WTC11 (cell line): ENCODE results near the gene PI4K2A.

Experiments used
- CTCF ChIP-seq: fragments of 200-600 bp; IDR thresholded peaks from 2 replicates; pipeline ENCODE4 v1.8.0; 2022; ENCODE audit warnings: antibody characterized with exemption
- ELF4 ChIP-seq: sonication (generic); formaldehyde crosslinking; IDR thresholded peaks from 2 replicates; pipeline ENCODE4 v1.8.1; 2022; ENCODE audit warnings: low read depth, mild to moderate bottlenecking, moderate library complexity, missing genetic modification reagents
- PRRX2 ChIP-seq: fragments of 250-450 bp; sonication (Bioruptor Pico); IDR thresholded peaks from 2 replicates; pipeline ENCODE4 v1.8.0; 2021; ENCODE audit warnings: mild to moderate bottlenecking
- SP1 ChIP-seq: sonication (generic); formaldehyde crosslinking; conservative IDR thresholded peaks from 2 replicates; pipeline ENCODE4 v1.8.1; 2022; ENCODE audit warnings: missing genetic modification reagents
- ZNF138 ChIP-seq: sonication (generic); formaldehyde crosslinking; conservative IDR thresholded peaks from 2 replicates; pipeline ENCODE4 v1.8.1; 2022; ENCODE audit warnings: mild to moderate bottlenecking, moderate library complexity, missing genetic modification reagents
- TF ChIP-seq, protein P1 (sequence below): sonication (generic); formaldehyde crosslinking; IDR thresholded peaks from 2 replicates; pipeline ENCODE4 v1.8.1; 2023; ENCODE audit warnings: mild to moderate bottlenecking, missing genetic modification reagents, moderate library complexity
- TF ChIP-seq, protein P2 (sequence below): sonication (generic); formaldehyde crosslinking; IDR thresholded peaks from 2 replicates; pipeline ENCODE4 v1.8.0; 2022; ENCODE audit warnings: mild to moderate bottlenecking, missing genetic modification reagents
- TF ChIP-seq, protein P3 (sequence below): sonication (generic); formaldehyde crosslinking; IDR thresholded peaks from 2 replicates; pipeline ENCODE4 v1.8.1; 2023; ENCODE audit warnings: mild to moderate bottlenecking, missing genetic modification reagents, borderline replicate concordance
- TF ChIP-seq, protein P4 (sequence below): sonication (generic); formaldehyde crosslinking; conservative IDR thresholded peaks from 2 replicates; pipeline ENCODE4 v1.8.1; 2022; ENCODE audit warnings: mild to moderate bottlenecking, missing genetic modification reagents
- TF ChIP-seq, protein P5 (sequence below): sonication (generic); formaldehyde crosslinking; IDR thresholded peaks from 2 replicates; pipeline ENCODE4 v1.8.1; 2022; ENCODE audit warnings: low read depth, mild to moderate bottlenecking, moderate library complexity, missing genetic modification reagents, borderline replicate concordance
- TF ChIP-seq, protein P6 (sequence below): sonication (generic); formaldehyde crosslinking; IDR thresholded peaks from 2 replicates; pipeline ENCODE4 v1.8.1; 2022; ENCODE audit warnings: low read depth, missing genetic modification reagents, borderline replicate concordance

GRCh38 chr10:97719602-97720001, 79.1 kb downstream of the PI4K2A start:
- TF ChIP-seq CTCF (no peak), ZNF138 (CRISPR knock-in tag) (no peak), PRRX2 (CRISPR knock-in tag) (no peak), ELF4 (CRISPR knock-in tag) (no peak), SP1 (CRISPR knock-in tag) (no peak)
- TF ChIP-seq, protein P1, sequence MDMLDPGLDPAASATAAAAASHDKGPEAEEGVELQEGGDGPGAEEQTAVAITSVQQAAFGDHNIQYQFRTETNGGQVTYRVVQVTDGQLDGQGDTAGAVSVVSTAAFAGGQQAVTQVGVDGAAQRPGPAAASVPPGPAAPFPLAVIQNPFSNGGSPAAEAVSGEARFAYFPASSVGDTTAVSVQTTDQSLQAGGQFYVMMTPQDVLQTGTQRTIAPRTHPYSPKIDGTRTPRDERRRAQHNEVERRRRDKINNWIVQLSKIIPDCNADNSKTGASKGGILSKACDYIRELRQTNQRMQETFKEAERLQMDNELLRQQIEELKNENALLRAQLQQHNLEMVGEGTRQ, result no peak
- TF ChIP-seq, protein P2, sequence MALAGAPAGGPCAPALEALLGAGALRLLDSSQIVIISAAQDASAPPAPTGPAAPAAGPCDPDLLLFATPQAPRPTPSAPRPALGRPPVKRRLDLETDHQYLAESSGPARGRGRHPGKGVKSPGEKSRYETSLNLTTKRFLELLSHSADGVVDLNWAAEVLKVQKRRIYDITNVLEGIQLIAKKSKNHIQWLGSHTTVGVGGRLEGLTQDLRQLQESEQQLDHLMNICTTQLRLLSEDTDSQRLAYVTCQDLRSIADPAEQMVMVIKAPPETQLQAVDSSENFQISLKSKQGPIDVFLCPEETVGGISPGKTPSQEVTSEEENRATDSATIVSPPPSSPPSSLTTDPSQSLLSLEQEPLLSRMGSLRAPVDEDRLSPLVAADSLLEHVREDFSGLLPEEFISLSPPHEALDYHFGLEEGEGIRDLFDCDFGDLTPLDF (CRISPR knock-in tag), result no peak
- TF ChIP-seq, protein P3, sequence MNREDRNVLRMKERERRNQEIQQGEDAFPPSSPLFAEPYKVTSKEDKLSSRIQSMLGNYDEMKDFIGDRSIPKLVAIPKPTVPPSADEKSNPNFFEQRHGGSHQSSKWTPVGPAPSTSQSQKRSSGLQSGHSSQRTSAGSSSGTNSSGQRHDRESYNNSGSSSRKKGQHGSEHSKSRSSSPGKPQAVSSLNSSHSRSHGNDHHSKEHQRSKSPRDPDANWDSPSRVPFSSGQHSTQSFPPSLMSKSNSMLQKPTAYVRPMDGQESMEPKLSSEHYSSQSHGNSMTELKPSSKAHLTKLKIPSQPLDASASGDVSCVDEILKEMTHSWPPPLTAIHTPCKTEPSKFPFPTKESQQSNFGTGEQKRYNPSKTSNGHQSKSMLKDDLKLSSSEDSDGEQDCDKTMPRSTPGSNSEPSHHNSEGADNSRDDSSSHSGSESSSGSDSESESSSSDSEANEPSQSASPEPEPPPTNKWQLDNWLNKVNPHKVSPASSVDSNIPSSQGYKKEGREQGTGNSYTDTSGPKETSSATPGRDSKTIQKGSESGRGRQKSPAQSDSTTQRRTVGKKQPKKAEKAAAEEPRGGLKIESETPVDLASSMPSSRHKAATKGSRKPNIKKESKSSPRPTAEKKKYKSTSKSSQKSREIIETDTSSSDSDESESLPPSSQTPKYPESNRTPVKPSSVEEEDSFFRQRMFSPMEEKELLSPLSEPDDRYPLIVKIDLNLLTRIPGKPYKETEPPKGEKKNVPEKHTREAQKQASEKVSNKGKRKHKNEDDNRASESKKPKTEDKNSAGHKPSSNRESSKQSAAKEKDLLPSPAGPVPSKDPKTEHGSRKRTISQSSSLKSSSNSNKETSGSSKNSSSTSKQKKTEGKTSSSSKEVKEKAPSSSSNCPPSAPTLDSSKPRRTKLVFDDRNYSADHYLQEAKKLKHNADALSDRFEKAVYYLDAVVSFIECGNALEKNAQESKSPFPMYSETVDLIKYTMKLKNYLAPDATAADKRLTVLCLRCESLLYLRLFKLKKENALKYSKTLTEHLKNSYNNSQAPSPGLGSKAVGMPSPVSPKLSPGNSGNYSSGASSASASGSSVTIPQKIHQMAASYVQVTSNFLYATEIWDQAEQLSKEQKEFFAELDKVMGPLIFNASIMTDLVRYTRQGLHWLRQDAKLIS, result no peak
- TF ChIP-seq, protein P4, sequence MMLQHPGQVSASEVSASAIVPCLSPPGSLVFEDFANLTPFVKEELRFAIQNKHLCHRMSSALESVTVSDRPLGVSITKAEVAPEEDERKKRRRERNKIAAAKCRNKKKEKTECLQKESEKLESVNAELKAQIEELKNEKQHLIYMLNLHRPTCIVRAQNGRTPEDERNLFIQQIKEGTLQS (CRISPR knock-in tag), result no peak
- TF ChIP-seq, protein P5, sequence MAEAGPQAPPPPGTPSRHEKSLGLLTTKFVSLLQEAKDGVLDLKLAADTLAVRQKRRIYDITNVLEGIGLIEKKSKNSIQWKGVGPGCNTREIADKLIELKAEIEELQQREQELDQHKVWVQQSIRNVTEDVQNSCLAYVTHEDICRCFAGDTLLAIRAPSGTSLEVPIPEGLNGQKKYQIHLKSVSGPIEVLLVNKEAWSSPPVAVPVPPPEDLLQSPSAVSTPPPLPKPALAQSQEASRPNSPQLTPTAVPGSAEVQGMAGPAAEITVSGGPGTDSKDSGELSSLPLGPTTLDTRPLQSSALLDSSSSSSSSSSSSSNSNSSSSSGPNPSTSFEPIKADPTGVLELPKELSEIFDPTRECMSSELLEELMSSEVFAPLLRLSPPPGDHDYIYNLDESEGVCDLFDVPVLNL (CRISPR knock-in tag), result no peak
- TF ChIP-seq, protein P6, sequence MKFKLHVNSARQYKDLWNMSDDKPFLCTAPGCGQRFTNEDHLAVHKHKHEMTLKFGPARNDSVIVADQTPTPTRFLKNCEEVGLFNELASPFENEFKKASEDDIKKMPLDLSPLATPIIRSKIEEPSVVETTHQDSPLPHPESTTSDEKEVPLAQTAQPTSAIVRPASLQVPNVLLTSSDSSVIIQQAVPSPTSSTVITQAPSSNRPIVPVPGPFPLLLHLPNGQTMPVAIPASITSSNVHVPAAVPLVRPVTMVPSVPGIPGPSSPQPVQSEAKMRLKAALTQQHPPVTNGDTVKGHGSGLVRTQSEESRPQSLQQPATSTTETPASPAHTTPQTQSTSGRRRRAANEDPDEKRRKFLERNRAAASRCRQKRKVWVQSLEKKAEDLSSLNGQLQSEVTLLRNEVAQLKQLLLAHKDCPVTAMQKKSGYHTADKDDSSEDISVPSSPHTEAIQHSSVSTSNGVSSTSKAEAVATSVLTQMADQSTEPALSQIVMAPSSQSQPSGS (CRISPR knock-in tag), result no peak
